ENCODE data around the gene SMC1B.
"Not testable (repeated sequence)": the region's sequence is repeated elsewhere in the genome, so short reads cannot be mapped to it uniquely, and the experiment has no call there.

The SMC1B gene, protein sequence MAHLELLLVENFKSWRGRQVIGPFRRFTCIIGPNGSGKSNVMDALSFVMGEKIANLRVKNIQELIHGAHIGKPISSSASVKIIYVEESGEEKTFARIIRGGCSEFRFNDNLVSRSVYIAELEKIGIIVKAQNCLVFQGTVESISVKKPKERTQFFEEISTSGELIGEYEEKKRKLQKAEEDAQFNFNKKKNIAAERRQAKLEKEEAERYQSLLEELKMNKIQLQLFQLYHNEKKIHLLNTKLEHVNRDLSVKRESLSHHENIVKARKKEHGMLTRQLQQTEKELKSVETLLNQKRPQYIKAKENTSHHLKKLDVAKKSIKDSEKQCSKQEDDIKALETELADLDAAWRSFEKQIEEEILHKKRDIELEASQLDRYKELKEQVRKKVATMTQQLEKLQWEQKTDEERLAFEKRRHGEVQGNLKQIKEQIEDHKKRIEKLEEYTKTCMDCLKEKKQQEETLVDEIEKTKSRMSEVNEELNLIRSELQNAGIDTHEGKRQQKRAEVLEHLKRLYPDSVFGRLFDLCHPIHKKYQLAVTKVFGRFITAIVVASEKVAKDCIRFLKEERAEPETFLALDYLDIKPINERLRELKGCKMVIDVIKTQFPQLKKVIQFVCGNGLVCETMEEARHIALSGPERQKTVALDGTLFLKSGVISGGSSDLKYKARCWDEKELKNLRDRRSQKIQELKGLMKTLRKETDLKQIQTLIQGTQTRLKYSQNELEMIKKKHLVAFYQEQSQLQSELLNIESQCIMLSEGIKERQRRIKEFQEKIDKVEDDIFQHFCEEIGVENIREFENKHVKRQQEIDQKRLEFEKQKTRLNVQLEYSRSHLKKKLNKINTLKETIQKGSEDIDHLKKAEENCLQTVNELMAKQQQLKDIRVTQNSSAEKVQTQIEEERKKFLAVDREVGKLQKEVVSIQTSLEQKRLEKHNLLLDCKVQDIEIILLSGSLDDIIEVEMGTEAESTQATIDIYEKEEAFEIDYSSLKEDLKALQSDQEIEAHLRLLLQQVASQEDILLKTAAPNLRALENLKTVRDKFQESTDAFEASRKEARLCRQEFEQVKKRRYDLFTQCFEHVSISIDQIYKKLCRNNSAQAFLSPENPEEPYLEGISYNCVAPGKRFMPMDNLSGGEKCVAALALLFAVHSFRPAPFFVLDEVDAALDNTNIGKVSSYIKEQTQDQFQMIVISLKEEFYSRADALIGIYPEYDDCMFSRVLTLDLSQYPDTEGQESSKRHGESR

DNA sequence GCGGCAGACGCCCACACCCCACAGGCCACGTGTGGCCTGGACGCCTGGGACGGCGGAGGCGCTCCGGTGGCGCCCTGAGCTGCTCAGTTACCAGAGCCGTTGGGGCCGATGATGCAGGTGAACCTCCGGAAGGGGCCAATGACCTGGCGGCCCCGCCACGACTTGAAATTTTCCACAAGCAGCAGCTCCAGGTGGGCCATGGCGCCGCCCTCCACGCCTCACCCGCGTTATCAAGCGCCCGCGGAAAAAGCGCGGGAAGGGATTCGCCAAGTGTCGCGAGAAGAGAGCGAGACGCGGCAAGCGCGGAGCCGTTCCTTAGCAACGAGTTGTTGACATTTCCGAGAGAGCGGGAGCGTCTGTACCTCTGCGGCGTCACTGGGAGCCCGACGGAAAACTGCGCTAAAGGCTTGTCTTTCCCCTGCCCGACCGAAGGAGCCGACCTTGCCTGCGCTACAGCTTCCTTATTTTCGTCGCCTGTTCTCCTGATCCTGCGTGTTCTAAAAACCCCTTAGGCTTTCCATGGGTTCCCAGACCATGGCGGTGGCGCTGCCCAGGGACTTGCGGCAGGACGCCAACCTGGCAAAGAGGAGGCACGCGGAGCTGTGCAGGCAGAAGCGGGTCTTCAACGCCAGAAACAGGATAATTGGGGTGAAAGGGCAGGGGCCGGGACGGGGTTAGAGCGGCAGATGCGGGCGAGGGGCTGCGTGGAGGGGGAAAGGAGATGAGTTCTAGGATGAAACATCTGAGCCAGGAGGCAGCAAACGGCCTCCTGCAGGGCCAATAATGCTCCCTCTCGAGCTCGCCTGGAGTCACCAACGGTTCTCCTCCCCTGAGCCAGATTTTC is at the start of gene SMC1B, which contains the start of gene RIBC2:
Gene SMC1B (minus strand): TSS at position 232 of the 844 bp plus-strand sequence. CDS start 32 bp downstream, at position 200.
Gene RIBC2 (plus strand): TSS at position 326 of the 844 bp plus-strand sequence. CDS start 194 bp downstream, at position 520.
- DNase-seq = peak; percentile 80

- no peak for DNase-seq
Measured at GRCh38 chr22:45462034-45462655, 48.7 kb upstream of the SMC1B start.

GRCh38 chr22:45460288-45461109 is 47.1 kb upstream of the SMC1B start:
- no peak for DNase-seq

DNA sequence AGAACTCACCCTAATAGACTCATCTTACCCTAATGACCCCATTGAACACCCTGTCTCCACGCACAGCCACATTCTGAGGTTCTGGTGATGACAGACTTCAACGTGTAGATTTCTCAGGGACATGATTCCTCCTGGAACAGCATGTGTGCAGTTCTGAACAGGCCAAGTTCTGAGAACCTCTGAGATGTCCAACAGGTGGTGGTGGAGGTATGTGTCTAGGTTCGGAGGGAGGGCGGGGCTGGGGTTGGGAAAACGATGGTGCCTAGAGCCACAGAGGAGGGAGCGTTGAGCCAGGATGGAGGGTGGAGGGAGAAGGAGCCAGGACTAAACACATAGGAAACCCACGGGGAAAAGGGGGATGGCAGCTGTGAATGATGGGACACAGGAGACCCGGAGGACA is 45.8 kb upstream of the SMC1B start:
- no peak for DNase-seq

GRCh38 chr22:45458532-45458931 is 45.1 kb upstream of the SMC1B start:
- DNase-seq = no peak

DNA sequence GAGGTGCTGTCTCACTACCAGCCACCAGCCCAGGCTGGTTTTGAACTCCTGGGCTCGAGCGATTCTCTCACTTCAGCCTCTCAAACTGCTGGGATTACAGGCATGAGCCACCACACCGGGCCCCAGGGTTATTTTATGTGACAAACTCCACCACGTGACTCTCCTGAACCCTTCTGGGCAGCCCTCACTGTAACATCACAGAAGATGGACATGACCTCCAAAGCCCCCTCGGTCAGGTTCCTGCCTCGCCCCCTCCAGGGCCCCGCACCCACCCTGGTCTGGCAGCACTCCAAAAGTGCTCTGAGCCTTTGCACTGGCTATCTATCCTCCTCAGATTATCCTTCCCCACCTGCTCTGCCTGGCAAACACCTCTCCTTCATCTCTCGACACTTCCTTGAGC is 43.4 kb upstream of the SMC1B start:
- DNase-seq = no peak

DNA sequence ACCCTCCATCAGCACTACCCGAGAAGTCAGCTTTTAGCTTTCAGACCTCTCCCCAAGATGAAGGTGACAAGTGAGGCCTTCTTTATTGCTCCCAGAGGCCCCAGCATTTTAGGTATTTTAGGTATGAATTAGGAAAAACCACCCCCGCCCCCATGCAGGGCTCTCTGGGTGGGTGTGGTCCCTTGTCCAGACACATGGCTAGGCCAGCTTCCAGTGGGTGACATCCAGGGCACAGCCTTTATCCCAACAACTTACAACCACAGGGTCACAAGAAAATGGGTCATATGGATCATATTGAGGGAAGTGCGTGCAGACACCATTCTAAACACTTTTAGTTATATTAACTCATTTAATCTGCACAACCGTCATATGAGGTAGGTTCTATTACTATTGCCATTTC is 42.2 kb upstream of the SMC1B start:
- DNase-seq = no peak

DNA sequence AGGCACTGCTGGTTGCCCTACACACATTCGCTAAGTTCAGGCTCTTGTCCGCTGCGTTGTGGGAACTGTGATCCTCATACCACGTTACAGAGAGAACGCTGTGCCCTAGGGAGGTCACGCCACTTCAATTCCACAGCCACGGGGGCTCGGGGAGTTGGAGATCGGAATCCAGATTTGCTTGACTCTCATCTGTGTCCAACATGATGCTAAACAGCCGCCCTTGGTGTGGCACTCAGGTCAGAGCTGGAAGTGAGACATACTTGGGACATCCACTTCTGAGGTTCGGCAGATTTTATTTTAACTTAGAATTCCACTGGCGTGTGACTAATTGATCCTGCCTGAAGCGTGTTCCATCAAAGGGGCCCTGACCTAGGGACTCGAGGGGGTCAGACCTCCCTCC is 41.8 kb upstream of the SMC1B start:
- no peak for DNase-seq

GRCh38 chr22:45454275-45454674 is 40.9 kb upstream of the SMC1B start:
- no peak for DNase-seq

DNA sequence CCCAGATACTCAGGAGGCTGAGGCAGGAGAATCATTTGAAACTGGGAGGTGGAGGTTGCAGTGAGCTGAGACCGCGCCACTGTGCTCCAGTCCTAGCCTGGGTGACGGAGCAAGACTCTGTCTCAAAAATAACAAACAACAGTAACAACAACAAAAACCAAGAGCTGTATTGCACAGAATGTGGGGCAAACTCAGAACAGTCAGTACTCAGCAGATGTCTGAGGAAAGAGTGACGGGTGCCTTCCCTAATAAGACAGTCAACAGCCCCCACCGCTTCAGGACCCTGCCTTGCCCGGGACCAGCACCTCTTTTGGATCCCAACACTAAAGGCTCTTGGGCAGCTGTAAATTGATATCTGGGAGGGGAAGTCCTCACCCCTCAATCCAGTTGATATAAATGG is 40.4 kb upstream of the SMC1B start:
- DNase-seq = no peak

DNA sequence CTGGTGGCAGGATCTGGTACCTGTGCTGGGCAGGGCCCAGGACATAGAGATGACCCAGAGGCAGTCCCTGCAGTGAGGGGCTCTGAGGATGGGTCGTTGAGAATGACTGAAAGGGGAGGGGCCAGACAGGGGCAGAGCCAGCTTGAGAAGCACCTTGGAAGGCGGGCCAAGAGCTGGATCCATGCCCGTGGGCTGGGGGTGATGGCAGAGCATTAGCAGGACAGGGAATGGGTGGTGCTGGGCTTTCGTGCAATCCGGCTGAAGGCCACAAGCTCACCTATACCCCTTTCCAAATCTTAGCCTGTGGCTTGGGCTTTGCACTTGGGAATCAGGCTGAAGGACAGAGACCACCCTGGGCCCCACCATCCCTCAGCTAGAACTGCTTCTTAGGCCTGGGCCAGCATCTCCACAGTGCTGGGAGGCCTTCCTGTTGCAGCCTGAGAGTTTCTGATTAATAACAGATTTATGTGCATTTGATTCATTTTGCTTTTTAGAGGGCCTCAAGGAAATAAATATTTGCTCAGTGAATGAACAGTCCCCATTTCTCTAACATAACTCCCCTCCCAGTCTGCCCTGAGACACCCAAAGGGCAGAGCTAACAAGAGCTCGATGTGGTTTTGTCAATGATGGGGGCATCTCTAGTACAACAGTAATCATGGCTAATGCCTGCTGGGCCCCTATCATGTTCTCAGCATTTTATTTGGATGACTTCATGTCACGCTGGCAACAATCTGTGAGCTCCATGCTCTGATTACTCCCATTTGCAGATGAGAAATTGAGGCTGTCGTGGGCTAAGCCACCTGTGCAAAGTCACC is 39.4 kb upstream of the SMC1B start:
- DNase-seq = no peak

GRCh38 chr22:45451972-45452371 is 38.6 kb upstream of the SMC1B start:
- DNase-seq = no peak

DNA sequence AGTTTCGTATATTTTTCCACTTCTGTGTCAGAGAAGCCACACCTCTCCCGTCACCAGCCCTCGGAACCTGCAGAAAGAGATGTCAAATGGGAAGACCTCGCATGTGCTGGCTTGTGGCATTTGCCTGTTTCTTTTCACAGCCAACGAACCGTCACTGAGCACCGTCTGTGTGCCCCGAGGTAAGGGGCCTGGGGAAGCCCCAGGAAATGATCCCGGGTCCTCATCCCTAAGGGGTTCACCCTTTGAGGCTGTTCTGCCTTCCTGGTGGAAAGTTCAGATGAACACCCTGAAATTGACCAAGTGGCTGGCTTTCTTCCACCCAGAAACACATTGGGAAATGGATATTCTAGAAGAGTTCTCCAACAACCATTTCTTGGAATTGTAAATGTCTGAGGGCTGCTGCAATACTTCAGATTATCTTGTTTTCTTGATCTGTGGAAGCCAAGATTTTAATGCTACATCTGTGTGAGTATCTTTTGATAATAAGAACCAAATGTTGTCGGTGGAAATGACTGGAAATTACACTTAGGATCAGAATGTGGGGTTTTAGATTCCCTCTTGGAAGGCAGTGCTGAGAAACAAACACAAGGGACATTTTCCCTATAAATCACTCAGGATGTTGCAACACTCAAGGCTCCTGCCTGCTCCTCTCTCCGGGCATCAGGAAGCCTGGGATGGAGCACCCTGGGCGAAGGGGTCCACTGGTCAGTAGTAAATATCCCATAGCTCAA is 37.7 kb upstream of the SMC1B start:
- no peak for DNase-seq

DNA sequence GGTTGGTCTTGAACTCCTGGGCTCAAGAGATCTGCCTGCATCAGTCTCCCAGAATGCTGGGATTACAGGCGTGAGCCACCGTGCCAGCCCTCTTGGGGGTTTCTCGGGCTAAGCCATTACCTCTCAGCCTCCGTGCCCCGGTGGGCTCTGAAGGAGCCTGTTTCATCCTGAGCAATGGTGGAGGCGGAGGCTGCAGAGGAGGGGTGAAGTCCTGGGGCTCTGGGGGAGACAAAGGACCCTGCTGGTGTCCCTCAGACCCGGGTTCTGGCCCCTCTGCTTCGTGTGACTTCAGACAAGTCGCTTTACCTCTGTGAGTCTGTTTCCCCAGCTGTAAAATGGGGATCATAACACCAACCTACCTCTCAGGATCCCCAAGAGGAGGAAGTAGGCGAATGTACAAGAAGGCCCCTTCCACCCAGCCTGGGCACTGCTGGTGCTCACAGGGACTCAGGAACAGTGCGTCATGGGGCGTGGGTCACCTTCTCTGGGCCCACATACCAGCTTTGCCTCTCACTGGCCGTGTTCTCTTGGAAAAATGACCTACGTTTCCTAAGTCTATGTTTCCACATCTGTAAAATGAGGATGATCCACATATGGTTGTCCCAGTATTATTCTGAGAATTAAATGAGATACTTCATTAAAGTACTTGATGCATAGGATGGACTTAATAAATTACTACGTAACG is 36.8 kb upstream of the SMC1B start:
- DNase-seq = no peak

- not testable (repeated sequence) for DNase-seq
Measured at GRCh38 chr22:45449442-45449841, 36.0 kb upstream of the SMC1B start.

DNA sequence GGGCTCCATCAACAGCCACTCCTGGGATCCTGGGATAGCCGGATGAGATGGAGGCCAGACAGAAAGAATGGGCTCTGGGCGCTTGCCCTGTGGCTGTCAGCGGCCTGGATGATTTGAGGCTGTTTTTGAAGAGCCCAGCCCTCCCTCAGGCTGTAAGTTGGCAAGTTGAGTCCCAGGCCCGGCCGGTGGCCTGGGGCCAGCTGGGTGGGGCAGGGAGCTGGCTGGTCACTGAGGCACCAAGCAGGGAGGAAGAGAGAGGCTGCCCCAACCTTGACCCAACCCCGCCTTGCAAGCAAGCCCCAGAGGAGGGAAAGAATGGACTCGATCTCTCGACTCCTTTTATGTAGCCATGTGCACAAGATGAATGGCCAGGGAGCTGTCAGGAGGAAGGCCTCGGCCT is 35.0 kb upstream of the SMC1B start:
- DNase-seq = no peak

DNA sequence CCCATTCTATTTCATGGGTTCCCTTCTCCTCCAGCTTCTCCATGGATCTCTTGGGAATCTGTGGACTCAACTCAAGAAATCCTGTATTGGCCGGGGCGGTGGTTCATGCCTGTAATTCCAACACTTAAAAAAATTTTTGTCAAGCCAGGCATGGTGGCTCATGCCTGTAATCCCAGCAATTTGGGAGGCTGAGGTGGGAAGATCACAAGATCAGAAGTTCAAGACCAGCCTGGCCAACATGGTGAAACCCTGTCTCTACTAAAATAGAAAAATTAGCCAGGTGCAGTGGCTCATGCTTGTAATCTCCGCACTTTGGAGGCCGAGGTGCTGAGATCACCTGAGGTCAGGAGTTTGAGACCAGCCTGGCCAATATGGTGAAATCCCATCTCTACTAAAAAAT is 34.2 kb upstream of the SMC1B start:
- DNase-seq = not testable (repeated sequence)

- no peak for DNase-seq
Measured at GRCh38 chr22:45446216-45446615, 32.8 kb upstream of the SMC1B start.
